PFSK-1 (cell line): ENCODE measurements around the gene PCDHA3. TPM values are rescaled to one million over a fixed set of nuclear protein-coding genes. Genes with fewer than 3 reads are reported as not detected.

ENCODE experiments used
- FOXP2 ChIP-seq: optimal IDR thresholded peaks from 2 replicates; pipeline ENCODE3; 2011; ENCODE audit warnings: borderline replicate concordance, control low read depth, inconsistent platforms; ENCODE audit not compliant: insufficient read depth; ENCODE audit errors: extremely low read length, extremely low read depth
- POLR2AphosphoS5 ChIP-seq: IDR thresholded peaks from 2 replicates; pipeline ENCODE4 v1.6.1; 2012; ENCODE audit warnings: low read depth, mild to moderate bottlenecking, control low read depth, low read length, moderate library complexity
- REST ChIP-seq, 2 experiments: IDR thresholded peaks; 2 replicates each; pipeline versions ENCODE4 v1.6.1 to v1.8.0; 2011 to 2012; ENCODE audit warnings: low read depth in 2 of 2, low read length in 2 of 2, control low read depth in 1 of 2, inconsistent platforms in 1 of 2, mild to moderate bottlenecking in 1 of 2, moderate library complexity in 1 of 2; ENCODE audit not compliant: insufficient read depth in 1 of 2
- SIN3A ChIP-seq: IDR thresholded peaks from 2 replicates; pipeline ENCODE4 v1.6.1; 2012; ENCODE audit warnings: mild to moderate bottlenecking, low read length, moderate library complexity, borderline replicate concordance; ENCODE audit not compliant: insufficient read depth
- TAF1 ChIP-seq: IDR thresholded peaks from 2 replicates; pipeline ENCODE4 v1.6.1; 2012; ENCODE audit warnings: low read length, control low read depth, borderline replicate concordance; ENCODE audit not compliant: insufficient read depth
- polyA plus RNA-seq: library from polyadenylated mRNA; unstranded; fragments of >200 nt; gene quantifications from one replicate; pipeline ENCODE4 v1.2.1, GENCODE V29; 2012; ENCODE audit warnings: low read depth, missing spikeins; ENCODE audit not compliant: insufficient read length

Gene PCDHA3
- polyA plus RNA-seq, result 0.23 TPM

- TF ChIP-seq SIN3A, result no peak
- no peak for TF ChIP-seq FOXP2
- no peak for TF ChIP-seq TAF1
- no peak for TF ChIP-seq REST (IDR thresholded peaks at IDR 0.05; ENCODE audit: insufficient read depth in 1 of 2, low read depth in 2 of 2, low read length in 2 of 2)
- no peak for TF ChIP-seq POLR2AphosphoS5
Measured at GRCh38 chr5:140800816-140801493, at the start of gene PCDHA3. Gene PCDHA3 (plus strand): TSS chr5:140801057.

GRCh38 chr5:140753561-140753960 is 47.3 kb upstream of the PCDHA3 start:
- TF ChIP-seq SIN3A (no peak), FOXP2 (no peak), TAF1 (no peak), POLR2AphosphoS5 (no peak)

GRCh38 chr5:140764177-140764973 is 36.5 kb upstream of the PCDHA3 start:
- TF ChIP-seq FOXP2, result no peak
- no peak for TF ChIP-seq POLR2AphosphoS5
- TF ChIP-seq SIN3A, result no peak
- no peak for TF ChIP-seq REST (IDR thresholded peaks at IDR 0.05; ENCODE audit: insufficient read depth in 1 of 2, low read depth in 2 of 2, low read length in 2 of 2)
- TF ChIP-seq TAF1, result no peak

- TF ChIP-seq SIN3A (no peak), FOXP2 (no peak), POLR2AphosphoS5 (no peak), TAF1 (no peak), REST (IDR thresholded peaks at IDR 0.05; ENCODE audit: insufficient read depth in 1 of 2, low read depth in 2 of 2, low read length in 2 of 2) (no peak)
Measured at GRCh38 chr5:140767444-140767843, 33.4 kb upstream of the PCDHA3 start.

GRCh38 chr5:140780512-140780911 is 20.3 kb upstream of the PCDHA3 start:
- TF ChIP-seq REST (IDR thresholded peaks at IDR 0.05; ENCODE audit: insufficient read depth in 1 of 2, low read depth in 2 of 2, low read length in 2 of 2) (no peak), FOXP2 (no peak), TAF1 (no peak), SIN3A (no peak), POLR2AphosphoS5 (no peak)
